Mesothelial cell of epicardium (in vitro differentiated cells): Measurements from ENCODE around the gene FECH. TPM values are rescaled to one million over a fixed set of nuclear protein-coding genes. Genes with fewer than 3 reads are reported as not detected.
"Not testable (repeated sequence)": the region's sequence is repeated elsewhere in the genome, so short reads cannot be mapped to it uniquely, and the experiment has no call there.

ENCODE experiments used
- DNase-seq, 2 experiments: peaks; one replicate each; pipeline ENCODE4 v3.0.0; 2021; ENCODE audit warnings: low spot score in 2 of 2; ENCODE audit not compliant: unreplicated experiment in 2 of 2
- H3K27ac Mint-ChIP-seq: 2 replicates; pipeline ENCODE4 v1.8.0; 2021; ENCODE audit warnings: mixed read lengths
- H3K27me3 Mint-ChIP-seq: 2 replicates; pipeline ENCODE4 v1.8.0; 2021; ENCODE audit warnings: low read depth, mixed read lengths
- H3K36me3 Mint-ChIP-seq: 2 replicates; pipeline ENCODE4 v1.8.0; 2021; ENCODE audit warnings: mixed read lengths
- H3K4me1 Mint-ChIP-seq: 2 replicates; pipeline ENCODE4 v1.8.0; 2021; ENCODE audit warnings: mixed read lengths
- H3K4me3 Mint-ChIP-seq: 2 replicates; pipeline ENCODE4 v1.8.0; 2021; ENCODE audit warnings: mild to moderate bottlenecking, moderate library complexity, mixed read lengths
- H3K9me3 Mint-ChIP-seq: 2 replicates; pipeline ENCODE4 v1.8.0; 2021; ENCODE audit warnings: mixed read lengths
- CTCF ChIP-seq: fragments of 200-600 bp; sonication (generic); IDR thresholded peaks from one replicate; pipeline ENCODE4 v1.5.0; 2021; ENCODE audit warnings: antibody characterized with exemption; ENCODE audit not compliant: unreplicated experiment
- total RNA-seq: library from RNA; stranded (reverse); gene quantifications from 3 replicates; pipeline ENCODE4 v1.2.1, GENCODE V29; 2021

The FECH gene
- total RNA-seq, 1 donor from 2014 or later = 29.4 TPM

- no peak overlapping the region for H3K27ac Mint-ChIP-seq
- TF ChIP-seq CTCF = no peak
- peaks cover 13% of the 10 kb centered on the region for H3K4me1 Mint-ChIP-seq
- no peaks in the 10 kb centered on the region for H3K27me3 Mint-ChIP-seq
- H3K36me3 Mint-ChIP-seq = peaks cover 14% of the 10 kb centered on the region
- H3K9me3 Mint-ChIP-seq = no peaks in the 10 kb centered on the region
- peak overlapping the region; percentile 97 for H3K4me3 Mint-ChIP-seq
- no peak for DNase-seq
Observed at GRCh38 chr18:57619876-57620275, 33.4 kb upstream of the FECH start.

- TF ChIP-seq CTCF = no peak
- no peak for DNase-seq
- H3K9me3 Mint-ChIP-seq = no peaks in the 10 kb centered on the region
- peaks cover 15% of the 10 kb centered on the region for H3K36me3 Mint-ChIP-seq
- peaks cover 13% of the 10 kb centered on the region for H3K4me1 Mint-ChIP-seq
- H3K27ac Mint-ChIP-seq = no peak overlapping the region
- H3K4me3 Mint-ChIP-seq = no peak overlapping the region
- H3K27me3 Mint-ChIP-seq = no peaks in the 10 kb centered on the region
Observed at GRCh38 chr18:57618910-57619309, 32.4 kb upstream of the FECH start.

GRCh38 chr18:57603871-57604270 lies 17.4 kb upstream of the FECH start:
- no peak overlapping the region for H3K27ac Mint-ChIP-seq
- H3K9me3 Mint-ChIP-seq = no peaks in the 10 kb centered on the region
- H3K36me3 Mint-ChIP-seq = peaks cover 35% of the 10 kb centered on the region
- H3K4me3 Mint-ChIP-seq = no peak overlapping the region
- TF ChIP-seq CTCF = no peak
- H3K27me3 Mint-ChIP-seq = no peaks in the 10 kb centered on the region
- no peak for DNase-seq
- H3K4me1 Mint-ChIP-seq = no peaks in the 10 kb centered on the region

- Mint-ChIP-seq H3K36me3 (peaks cover 21% of the 10 kb centered on the region), H3K4me3 (no peak overlapping the region), H3K27me3 (no peaks in the 10 kb centered on the region), H3K4me1 (no peaks in the 10 kb centered on the region), H3K9me3 (peaks cover 8% of the 10 kb centered on the region), H3K27ac (no peak overlapping the region)
- no peak for DNase-seq
- TF ChIP-seq CTCF = no peak
Observed at GRCh38 chr18:57595347-57595746, 8.8 kb upstream of the FECH start.

GRCh38 chr18:57592716-57593115 lies 6.2 kb upstream of the FECH start:
- DNase-seq, H3K27ac Mint-ChIP-seq, H3K36me3 Mint-ChIP-seq, H3K9me3 Mint-ChIP-seq, H3K4me3 Mint-ChIP-seq, H3K4me1 Mint-ChIP-seq, H3K27me3 Mint-ChIP-seq: not testable (repeated sequence)

GRCh38 chr18:57589161-57589560 lies 2.7 kb upstream of the FECH start:
- no peak for DNase-seq
- no peaks in the 10 kb centered on the region for H3K9me3 Mint-ChIP-seq
- peaks cover 15% of the 10 kb centered on the region for H3K4me1 Mint-ChIP-seq
- H3K27ac Mint-ChIP-seq = no peak overlapping the region
- TF ChIP-seq CTCF = no peak
- no peaks in the 10 kb centered on the region for H3K36me3 Mint-ChIP-seq
- no peaks in the 10 kb centered on the region for H3K27me3 Mint-ChIP-seq
- H3K4me3 Mint-ChIP-seq = no peak overlapping the region
